K562 (cell line): Measurements from ENCODE around the gene HMGB2. TPM values are rescaled to one million over a fixed set of nuclear protein-coding genes. Genes with fewer than 3 reads are reported as not detected.

Experiments
- DPF2 ChIP-seq: fragments of 450-650 bp; IDR thresholded peaks from 2 replicates; pipeline ENCODE4 v1.6.1; 2016
- FOXJ2 ChIP-seq: fragments of 200-800 bp; sonication (Bioruptor generic); IDR thresholded peaks from 2 replicates; pipeline ENCODE4 v1.6.1; 2016; ENCODE audit warnings: missing genetic modification characterization, missing compliant biosample characterization
- FOXK2 ChIP-seq, 2 experiments: fragments of 450-650 bp; IDR thresholded peaks in 1 of 2; conservative IDR thresholded peaks in 1 of 2; 2 replicates each; pipeline ENCODE4 v1.6.1; 2016; ENCODE audit warnings: low read depth in 2 of 2, mild to moderate bottlenecking in 1 of 2
- HES1 ChIP-seq: fragments of 450-650 bp; IDR thresholded peaks from 2 replicates; pipeline ENCODE4 v1.6.1; 2016; ENCODE audit warnings: low read depth, mild to moderate bottlenecking, moderate library complexity
- PRMT5 ChIP-seq: sonication (generic); formaldehyde crosslinking; IDR thresholded peaks from 2 replicates; pipeline ENCODE4 v1.5.0; 2020; ENCODE audit warnings: missing genetic modification reagents
- SIX5 ChIP-seq, 2 experiments: IDR thresholded peaks; 2 replicates each; pipeline ENCODE4 v1.6.1; 2011; ENCODE audit warnings: low read length in 2 of 2, borderline replicate concordance in 1 of 2, low read depth in 1 of 2, mild to moderate bottlenecking in 1 of 2, moderate library complexity in 1 of 2; ENCODE audit not compliant: insufficient read depth in 1 of 2
- ZBTB40 ChIP-seq, 2 experiments: fragments of 450-650 bp in 1 of 2; sonication (generic) in 1 of 2; formaldehyde crosslinking in 1 of 2; IDR thresholded peaks; 2 replicates each; pipeline versions ENCODE4 v1.7.1 to v1.9.0; 2016 to 2022; ENCODE audit warnings: inconsistent platforms in 1 of 2, mild to moderate bottlenecking in 1 of 2, missing genetic modification reagents in 1 of 2
- polyA plus RNA-seq, 8 experiments: library from polyadenylated mRNA; depleted of rRNA in 4 of 8; stranded (reverse) in 5 of 8; unstranded in 3 of 8; fragments of >200 nt; fragmentation: Nextera tagmentation in 2 of 8; fragmentation: Illumina TruSeq in 1 of 8; extraction: Ambion mirVana in 2 of 8; extraction: Trizol in 1 of 8; gene quantifications; 2 replicates each; pipeline versions ENCODE4 v1.2.1 to v1.2.3, GENCODE V29; 2011 to 2014; ENCODE audit warnings: inconsistent platforms in 1 of 8, missing spikeins in 1 of 8
- total RNA-seq, 7 experiments: library from RNA; depleted of rRNA in 6 of 7; stranded (reverse); fragments of >200 nt in 6 of 7; fragmentation: Illumina TruSeq in 2 of 7; extraction: Trizol in 2 of 7; gene quantifications; 2 replicates each; pipeline versions ENCODE4 v1.2.1 to v1.2.3, GENCODE V29; 2011 to 2021; ENCODE audit warnings: low replicate concordance in 1 of 7
- TF ChIP-seq, protein P1 (sequence below): IDR thresholded peaks from 2 replicates; pipeline ENCODE4 v1.6.1; 2014; ENCODE audit warnings: antibody characterized with exemption
- TF ChIP-seq, protein P2 (sequence below): fragments of 250-450 bp; sonication (Bioruptor Pico); IDR thresholded peaks from 2 replicates; pipeline ENCODE4 v1.8.0; 2021; ENCODE audit warnings: moderate library complexity, mild to moderate bottlenecking, inconsistent platforms
- TF ChIP-seq, protein P3 (sequence below): sonication (generic); formaldehyde crosslinking; IDR thresholded peaks from 2 replicates; pipeline ENCODE4 v1.8.0; 2022; ENCODE audit warnings: missing genetic modification reagents, mild to moderate bottlenecking, moderate library complexity, borderline replicate concordance

HMGB2 gene
- total and polyA plus RNA-seq, 9 of the 15 experiments (the other 6 are each of a cell fraction or from before 2014, with no cell fraction given), result 309 to 822 (median 626) TPM

GRCh38 chr4:173370477-173371291 lies 36.5 kb upstream of the HMGB2 start, which contains the start of gene SAP30 (continued):
- peak; percentile 74 for TF ChIP-seq ZBTB40 (IDR thresholded peaks at IDR 0.05)
- TF ChIP-seq ZBTB40 (CRISPR knock-in tag; IDR thresholded peaks at IDR 0.05), result no peak
- TF ChIP-seq, protein P1, sequence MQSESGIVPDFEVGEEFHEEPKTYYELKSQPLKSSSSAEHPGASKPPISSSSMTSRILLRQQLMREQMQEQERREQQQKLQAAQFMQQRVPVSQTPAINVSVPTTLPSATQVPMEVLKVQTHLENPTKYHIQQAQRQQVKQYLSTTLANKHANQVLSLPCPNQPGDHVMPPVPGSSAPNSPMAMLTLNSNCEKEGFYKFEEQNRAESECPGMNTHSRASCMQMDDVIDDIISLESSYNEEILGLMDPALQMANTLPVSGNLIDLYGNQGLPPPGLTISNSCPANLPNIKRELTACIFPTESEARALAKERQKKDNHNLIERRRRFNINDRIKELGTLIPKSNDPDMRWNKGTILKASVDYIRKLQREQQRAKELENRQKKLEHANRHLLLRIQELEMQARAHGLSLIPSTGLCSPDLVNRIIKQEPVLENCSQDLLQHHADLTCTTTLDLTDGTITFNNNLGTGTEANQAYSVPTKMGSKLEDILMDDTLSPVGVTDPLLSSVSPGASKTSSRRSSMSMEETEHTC, result peak; percentile 28; the same call in 1 of the 2 replicates
- TF ChIP-seq PRMT5, result no peak; the same call in 1 of the 2 replicates
- 0 out of 2 replicates have a peak, but pooled peaks have one; percentile 24 for TF ChIP-seq DPF2
- TF ChIP-seq HES1, result no peak
- 0 out of 2 replicates have a peak, but pooled peaks have one; percentile 47 for TF ChIP-seq FOXJ2
- peak; percentile 68 to 79; a peak in 3 of 4 replicates for TF ChIP-seq SIX5 (IDR thresholded peaks at IDR 0.05; ENCODE audit: borderline replicate concordance in 1 of 2, insufficient read depth in 1 of 2, low read depth in 1 of 2, low read length in 2 of 2)
- TF ChIP-seq, protein P2, sequence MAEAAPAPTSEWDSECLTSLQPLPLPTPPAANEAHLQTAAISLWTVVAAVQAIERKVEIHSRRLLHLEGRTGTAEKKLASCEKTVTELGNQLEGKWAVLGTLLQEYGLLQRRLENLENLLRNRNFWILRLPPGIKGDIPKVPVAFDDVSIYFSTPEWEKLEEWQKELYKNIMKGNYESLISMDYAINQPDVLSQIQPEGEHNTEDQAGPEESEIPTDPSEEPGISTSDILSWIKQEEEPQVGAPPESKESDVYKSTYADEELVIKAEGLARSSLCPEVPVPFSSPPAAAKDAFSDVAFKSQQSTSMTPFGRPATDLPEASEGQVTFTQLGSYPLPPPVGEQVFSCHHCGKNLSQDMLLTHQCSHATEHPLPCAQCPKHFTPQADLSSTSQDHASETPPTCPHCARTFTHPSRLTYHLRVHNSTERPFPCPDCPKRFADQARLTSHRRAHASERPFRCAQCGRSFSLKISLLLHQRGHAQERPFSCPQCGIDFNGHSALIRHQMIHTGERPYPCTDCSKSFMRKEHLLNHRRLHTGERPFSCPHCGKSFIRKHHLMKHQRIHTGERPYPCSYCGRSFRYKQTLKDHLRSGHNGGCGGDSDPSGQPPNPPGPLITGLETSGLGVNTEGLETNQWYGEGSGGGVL (CRISPR knock-in tag), result no peak
- peak; percentile 57 to 68; a peak in 2 of 4 replicates for TF ChIP-seq FOXK2 (conservative IDR thresholded peaks at IDR 0.05 in 1 of 2, IDR thresholded peaks at IDR 0.05 in 1 of 2; ENCODE audit: low read depth in 2 of 2)
- TF ChIP-seq, protein P3, sequence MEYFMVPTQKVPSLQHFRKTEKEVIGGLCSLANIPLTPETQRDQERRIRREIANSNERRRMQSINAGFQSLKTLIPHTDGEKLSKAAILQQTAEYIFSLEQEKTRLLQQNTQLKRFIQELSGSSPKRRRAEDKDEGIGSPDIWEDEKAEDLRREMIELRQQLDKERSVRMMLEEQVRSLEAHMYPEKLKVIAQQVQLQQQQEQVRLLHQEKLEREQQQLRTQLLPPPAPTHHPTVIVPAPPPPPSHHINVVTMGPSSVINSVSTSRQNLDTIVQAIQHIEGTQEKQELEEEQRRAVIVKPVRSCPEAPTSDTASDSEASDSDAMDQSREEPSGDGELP, result peak; percentile 77
